ENCODE measurements around the gene PCNX4. TPM values are rescaled to one million over a fixed set of nuclear protein-coding genes. Genes with fewer than 3 reads are reported as not detected.

Gene PCNX4
- total RNA-seq, 1 experiment from 2014 or later: 60.0 TPM

DNA sequence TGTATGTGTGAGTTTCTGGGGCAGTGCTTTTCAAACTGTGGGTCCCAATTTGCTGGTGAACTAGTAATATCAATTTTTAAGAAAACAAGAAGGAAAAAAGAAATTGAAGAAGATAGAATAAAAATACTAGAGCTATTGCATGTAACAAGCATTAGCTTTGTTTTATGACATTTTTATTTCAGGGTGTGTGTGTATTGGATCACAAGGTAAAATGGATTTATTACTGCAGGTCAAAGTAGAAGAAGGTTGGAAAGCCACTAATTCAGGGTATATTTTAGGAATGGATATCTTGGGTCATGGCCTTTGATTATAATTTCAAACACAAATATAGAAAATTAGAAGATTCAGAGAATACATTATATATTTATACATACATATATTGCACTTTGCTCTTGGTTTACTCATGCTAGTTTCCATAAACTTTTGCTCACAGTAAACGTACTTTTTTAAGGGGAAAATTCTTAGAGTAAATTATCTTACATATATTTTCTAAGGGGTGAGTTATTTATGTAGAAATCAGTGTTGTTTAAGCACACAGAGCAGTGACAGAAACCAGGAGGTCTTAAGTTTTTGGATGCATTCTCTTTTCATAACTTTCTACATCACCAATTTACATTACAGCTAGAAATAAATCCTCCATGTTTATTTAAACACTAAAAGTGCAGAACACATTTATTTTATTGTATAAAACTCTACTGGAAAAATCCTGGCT, 122.8 kb downstream of the PCNX4 start:
- BruUV-seq (replicated peaks): no TSS peak
- no peak overlapping the region for H3K4me3 ChIP-seq (ENCODE audit: low read depth in 2 of 2, low read length in 2 of 2)
- CTCF ChIA-PET: no interaction called here
- H3K9me3 ChIP-seq (ENCODE audit: control insufficient read depth, insufficient read depth, low read depth, low read length): no peaks in the 10 kb centered on the region
- ATAC-seq: no peak
- in situ Hi-C loops (cut with HindIII; ENCODE audit: low pct_unique_long_range_greater_than_20kb, low sequenced_read_pairs): no loop called here
- TF ChIP-seq REST (IDR thresholded peaks at IDR 0.05; ENCODE audit: insufficient read depth in 1 of 2, low read depth in 2 of 2, low read length in 1 of 2) (no peak), SIN3A (IDR thresholded peaks at IDR 0.05; ENCODE audit: borderline replicate concordance, insufficient read depth, low read depth, low read length) (no peak), TCF7L2 (IDR thresholded peaks at IDR 0.05; ENCODE audit: low read depth, low read length) (no peak), POLR2AphosphoS5 (IDR thresholded peaks at IDR 0.05; ENCODE audit: low read depth, low read length) (no peak)
- TF ChIP-seq, protein P1, sequence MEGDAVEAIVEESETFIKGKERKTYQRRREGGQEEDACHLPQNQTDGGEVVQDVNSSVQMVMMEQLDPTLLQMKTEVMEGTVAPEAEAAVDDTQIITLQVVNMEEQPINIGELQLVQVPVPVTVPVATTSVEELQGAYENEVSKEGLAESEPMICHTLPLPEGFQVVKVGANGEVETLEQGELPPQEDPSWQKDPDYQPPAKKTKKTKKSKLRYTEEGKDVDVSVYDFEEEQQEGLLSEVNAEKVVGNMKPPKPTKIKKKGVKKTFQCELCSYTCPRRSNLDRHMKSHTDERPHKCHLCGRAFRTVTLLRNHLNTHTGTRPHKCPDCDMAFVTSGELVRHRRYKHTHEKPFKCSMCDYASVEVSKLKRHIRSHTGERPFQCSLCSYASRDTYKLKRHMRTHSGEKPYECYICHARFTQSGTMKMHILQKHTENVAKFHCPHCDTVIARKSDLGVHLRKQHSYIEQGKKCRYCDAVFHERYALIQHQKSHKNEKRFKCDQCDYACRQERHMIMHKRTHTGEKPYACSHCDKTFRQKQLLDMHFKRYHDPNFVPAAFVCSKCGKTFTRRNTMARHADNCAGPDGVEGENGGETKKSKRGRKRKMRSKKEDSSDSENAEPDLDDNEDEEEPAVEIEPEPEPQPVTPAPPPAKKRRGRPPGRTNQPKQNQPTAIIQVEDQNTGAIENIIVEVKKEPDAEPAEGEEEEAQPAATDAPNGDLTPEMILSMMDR (IDR thresholded peaks at IDR 0.05): no peak
- DNase-seq (ENCODE audit: low read depth, low spot score): no peak
- H3K4me1 ChIP-seq (ENCODE audit: control insufficient read depth, insufficient read depth, low read length): no peaks in the 10 kb centered on the region
- POLR2A ChIA-PET: no interaction called here
- intact Hi-C loops (cut with micrococcal nuclease; ENCODE audit: unreplicated experiment): no loop called here
- H3K27me3 ChIP-seq (ENCODE audit: control insufficient read depth, insufficient read depth, low read length): no peaks in the 10 kb centered on the region
- no peak overlapping the region for H3K27ac ChIP-seq (ENCODE audit: low read length)
- H3K36me3 ChIP-seq (ENCODE audit: control insufficient read depth, insufficient read depth, low read length): no peaks in the 10 kb centered on the region

- TF ChIP-seq POLR2AphosphoS5 (IDR thresholded peaks at IDR 0.05; ENCODE audit: low read depth, low read length): no peak
- no peak for TF ChIP-seq SIN3A (IDR thresholded peaks at IDR 0.05; ENCODE audit: borderline replicate concordance, insufficient read depth, low read depth, low read length)
- in situ Hi-C loops (cut with HindIII; ENCODE audit: low pct_unique_long_range_greater_than_20kb, low sequenced_read_pairs): no loop called here
- H3K4me3 ChIP-seq (ENCODE audit: low read depth in 2 of 2, low read length in 2 of 2): no peak overlapping the region
- intact Hi-C loops (cut with micrococcal nuclease; ENCODE audit: unreplicated experiment): no loop called here
- ChIA-PET POLR2A (no interaction called here), CTCF (no interaction called here)
- no peaks in the 10 kb centered on the region for H3K9me3 ChIP-seq (ENCODE audit: control insufficient read depth, insufficient read depth, low read depth, low read length)
- no TSS peak for BruUV-seq (replicated peaks)
- DNase-seq (ENCODE audit: low read depth, low spot score) (no peak), ATAC-seq (no peak)
- no peaks in the 10 kb centered on the region for H3K27me3 ChIP-seq (ENCODE audit: control insufficient read depth, insufficient read depth, low read length)
- H3K27ac ChIP-seq (ENCODE audit: low read length): no peak overlapping the region
- no peaks in the 10 kb centered on the region for H3K36me3 ChIP-seq (ENCODE audit: control insufficient read depth, insufficient read depth, low read length)
- H3K4me1 ChIP-seq (ENCODE audit: control insufficient read depth, insufficient read depth, low read length): no peaks in the 10 kb centered on the region
Observed at GRCh38 chr14:60215127-60215444, 123.4 kb downstream of the PCNX4 start.

Data from Panc1 (cell line).